AG04450 (cell line): ENCODE results near the gene FCHO2. TPM values are rescaled to one million over a fixed set of nuclear protein-coding genes. Genes with fewer than 3 reads are reported as not detected.
"Not testable (repeated sequence)": the region's sequence is repeated elsewhere in the genome, so short reads cannot be mapped to it uniquely, and the experiment has no call there.

ENCODE experiments used
- CTCF ChIA-PET: fragments of 300-600, 350-600 bp; formaldehyde crosslinking; extraction: SDS; loops from one replicate; lab custom pipeline; 2022; ENCODE audit warnings: antibody characterized with exemption, inconsistent platforms; lab: Charles Lee
- POLR2A ChIA-PET: fragments of 350-600 bp; formaldehyde crosslinking; extraction: SDS; loops from one replicate; lab custom pipeline; 2021; ENCODE audit warnings: antibody characterized with exemption, inconsistent platforms; lab: Yijun Ruan, JAX
- DNase-seq: peaks from one replicate; pipeline ENCODE4 v3.0.0-alpha.2; 2011; ENCODE audit warnings: low read depth, low spot score
- H3K27ac ChIP-seq: one replicate; pipeline ENCODE4 v1.5.1; 2012; ENCODE audit warnings: low read depth, low read length, control low read depth
- H3K27me3 ChIP-seq: one replicate; pipeline ENCODE4 v1.6.0; 2012; ENCODE audit warnings: low read length; ENCODE audit not compliant: control insufficient read depth, insufficient read depth
- H3K4me3 ChIP-seq: 2 replicates; pipeline ENCODE4 v1.5.1; 2011; ENCODE audit warnings: mild to moderate bottlenecking, low read depth, low read length, control low read depth
- H3K9me3 ChIP-seq: 2 replicates; pipeline ENCODE4 v1.5.1; 2012; ENCODE audit warnings: low read length; ENCODE audit not compliant: control insufficient read depth, insufficient read depth
- polyA plus RNA-seq: library from polyadenylated mRNA; depleted of rRNA; stranded (reverse); fragments of >200 nt; gene quantifications from 2 replicates; pipeline ENCODE4 v1.2.3, GENCODE V29; 2011
- TF ChIP-seq, protein P1 (sequence below): IDR thresholded peaks from 2 replicates; pipeline ENCODE4 v1.5.1; 2011; ENCODE audit warnings: low read depth, low read length, control low read depth, inconsistent platforms

The FCHO2 gene
- polyA plus RNA-seq, 1 experiment, result 10.4 TPM

DNA sequence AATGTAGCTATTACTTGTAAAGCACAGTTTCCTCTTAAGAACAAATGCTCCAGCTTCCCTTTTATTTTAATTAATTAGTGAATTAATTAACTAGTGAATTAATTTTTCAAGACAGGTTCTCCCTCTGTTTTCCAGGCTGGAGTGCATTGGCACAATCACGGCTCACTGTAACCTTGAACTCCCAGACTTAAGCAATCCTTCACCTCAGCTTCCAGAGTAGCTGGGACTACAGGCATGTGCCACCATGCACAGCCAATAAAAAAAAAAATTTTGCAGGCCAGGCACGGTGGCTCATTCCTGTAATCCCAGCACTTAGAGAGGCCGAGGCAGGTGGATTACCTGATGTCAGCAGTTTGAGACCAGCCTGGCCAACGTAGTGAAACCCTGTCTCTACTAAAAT lies 44.1 kb downstream of the FCHO2 start:
- CTCF ChIA-PET, result interaction anchor here (0.7 kb wide), 1 partner anchor 116 kb away, joined by 6 read pairs; no protein-coding TSS in a partner anchor
- no peak overlapping the region for H3K27ac ChIP-seq
- POLR2A ChIA-PET, result no interaction called here
- TF ChIP-seq, protein P1, sequence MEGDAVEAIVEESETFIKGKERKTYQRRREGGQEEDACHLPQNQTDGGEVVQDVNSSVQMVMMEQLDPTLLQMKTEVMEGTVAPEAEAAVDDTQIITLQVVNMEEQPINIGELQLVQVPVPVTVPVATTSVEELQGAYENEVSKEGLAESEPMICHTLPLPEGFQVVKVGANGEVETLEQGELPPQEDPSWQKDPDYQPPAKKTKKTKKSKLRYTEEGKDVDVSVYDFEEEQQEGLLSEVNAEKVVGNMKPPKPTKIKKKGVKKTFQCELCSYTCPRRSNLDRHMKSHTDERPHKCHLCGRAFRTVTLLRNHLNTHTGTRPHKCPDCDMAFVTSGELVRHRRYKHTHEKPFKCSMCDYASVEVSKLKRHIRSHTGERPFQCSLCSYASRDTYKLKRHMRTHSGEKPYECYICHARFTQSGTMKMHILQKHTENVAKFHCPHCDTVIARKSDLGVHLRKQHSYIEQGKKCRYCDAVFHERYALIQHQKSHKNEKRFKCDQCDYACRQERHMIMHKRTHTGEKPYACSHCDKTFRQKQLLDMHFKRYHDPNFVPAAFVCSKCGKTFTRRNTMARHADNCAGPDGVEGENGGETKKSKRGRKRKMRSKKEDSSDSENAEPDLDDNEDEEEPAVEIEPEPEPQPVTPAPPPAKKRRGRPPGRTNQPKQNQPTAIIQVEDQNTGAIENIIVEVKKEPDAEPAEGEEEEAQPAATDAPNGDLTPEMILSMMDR, result no peak
- no peaks in the 10 kb centered on the region for H3K27me3 ChIP-seq
- no peak for DNase-seq
- no peak overlapping the region for H3K4me3 ChIP-seq
- peaks cover 3% of the 10 kb centered on the region; the same call in 1 of the 2 replicates for H3K9me3 ChIP-seq

DNA sequence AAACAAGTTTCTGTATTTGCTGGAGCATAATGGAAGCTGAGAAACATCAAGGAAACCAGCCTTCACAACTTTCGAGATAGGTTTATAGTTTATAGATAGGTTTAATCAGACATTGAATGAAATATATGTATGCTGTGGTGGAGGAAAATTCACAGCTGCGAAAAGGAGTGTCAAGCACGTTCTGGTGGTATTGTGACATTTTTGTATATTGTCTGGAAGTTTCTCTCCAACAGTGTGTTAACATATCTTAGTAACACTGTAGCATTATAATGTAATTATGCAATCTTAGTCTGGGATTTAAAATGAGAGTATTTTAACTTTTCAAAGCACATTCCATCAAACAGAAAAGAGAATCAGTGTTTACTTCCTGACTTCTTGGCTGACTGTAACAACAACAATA lies 50.0 kb downstream of the FCHO2 start:
- POLR2A ChIA-PET, result no interaction called here
- DNase-seq, result no peak
- H3K27ac ChIP-seq, result no peak overlapping the region
- no peaks in the 10 kb centered on the region for H3K9me3 ChIP-seq
- H3K27me3 ChIP-seq, result no peaks in the 10 kb centered on the region
- CTCF ChIA-PET, result no interaction called here
- TF ChIP-seq, protein P1, result no peak
- no peak overlapping the region for H3K4me3 ChIP-seq

DNA sequence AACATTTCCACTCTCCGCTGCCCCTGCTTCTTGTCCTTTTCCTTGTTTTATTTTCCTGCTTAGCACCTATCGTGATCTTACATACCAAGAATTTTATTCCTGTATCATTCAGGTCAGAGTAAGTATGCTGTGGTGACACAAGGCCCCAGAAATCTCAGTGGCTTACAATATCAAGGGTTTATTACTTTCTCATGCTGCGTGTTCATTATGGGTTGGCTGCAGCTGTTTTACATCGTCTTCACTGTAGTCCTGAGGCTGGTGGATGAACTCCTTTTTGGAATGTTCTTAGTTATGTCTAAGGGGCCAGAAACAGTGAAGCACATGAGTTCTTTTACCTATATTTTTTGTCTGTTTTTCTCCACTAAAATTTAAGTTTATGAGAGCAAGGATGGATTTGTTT lies 51.2 kb downstream of the FCHO2 start:
- CTCF ChIA-PET, result no interaction called here
- Histone ChIP-seq H3K4me3 (no peak overlapping the region), H3K27me3 (no peaks in the 10 kb centered on the region), H3K27ac (no peak overlapping the region), H3K9me3 (no peaks in the 10 kb centered on the region)
- TF ChIP-seq, protein P1, result no peak
- DNase-seq, result no peak
- POLR2A ChIA-PET, result no interaction called here

DNA sequence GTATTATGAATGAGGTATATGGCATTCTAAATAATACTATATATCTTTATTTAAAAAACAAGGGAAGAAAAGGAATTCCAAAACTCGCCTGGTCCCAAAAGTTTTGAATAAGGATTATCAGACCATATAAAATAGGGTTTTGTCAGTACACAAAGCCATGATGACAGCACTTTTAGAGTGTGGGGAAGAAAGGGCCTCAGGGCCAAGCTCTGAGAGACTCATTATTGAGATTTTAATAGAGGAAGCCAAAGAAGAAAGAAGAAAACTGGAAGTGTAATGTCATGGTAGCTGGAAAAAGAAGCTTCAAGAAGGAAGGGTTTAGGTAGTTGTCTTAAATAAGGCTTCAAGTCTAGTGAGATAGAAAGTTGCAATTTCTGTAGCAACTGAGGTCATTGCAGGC lies 53.0 kb downstream of the FCHO2 start:
- no peak for DNase-seq
- ChIA-PET CTCF (interaction anchor here (0.8 kb wide), 1 partner anchor 208 kb away, joined by 3 read pairs; no protein-coding TSS in a partner anchor), POLR2A (no interaction called here)
- no peaks in the 10 kb centered on the region for H3K9me3 ChIP-seq
- H3K27ac ChIP-seq, result no peak overlapping the region
- no peaks in the 10 kb centered on the region for H3K27me3 ChIP-seq
- H3K4me3 ChIP-seq, result no peak overlapping the region
- TF ChIP-seq, protein P1, result no peak

DNA sequence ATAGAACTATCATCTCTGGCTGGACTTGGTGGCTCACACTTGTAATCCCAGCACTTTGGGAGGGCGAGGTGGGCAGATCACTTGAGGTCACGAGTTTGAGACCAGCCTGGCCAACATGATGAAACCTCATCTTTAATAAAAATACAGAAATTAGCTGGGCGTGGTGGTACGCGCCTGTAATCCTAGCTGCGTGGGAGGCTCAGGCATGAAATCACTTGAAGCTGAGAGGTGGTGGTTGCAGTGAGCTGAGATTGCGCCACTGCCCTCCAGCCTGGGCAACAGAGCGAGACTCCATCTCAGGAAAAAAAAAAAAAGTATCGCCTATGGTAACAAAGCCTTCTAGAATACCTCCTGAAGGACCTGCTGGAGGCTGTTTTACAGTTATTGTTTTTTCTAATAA lies 55.8 kb downstream of the FCHO2 start:
- DNase-seq, H3K9me3 ChIP-seq, H3K4me3 ChIP-seq, H3K27ac ChIP-seq, POLR2A ChIA-PET, H3K27me3 ChIP-seq: not testable (repeated sequence)
- CTCF ChIA-PET, result interaction anchor here (0.6 kb wide), 1 partner anchor 148 kb away, joined by 3 read pairs; no protein-coding TSS in a partner anchor

- no peak overlapping the region for H3K4me3 ChIP-seq
- H3K27ac ChIP-seq, result no peak overlapping the region
- H3K9me3 ChIP-seq, result no peaks in the 10 kb centered on the region
- ChIA-PET POLR2A (no interaction called here), CTCF (no interaction called here)
- no peaks in the 10 kb centered on the region for H3K27me3 ChIP-seq
- no peak for DNase-seq
- TF ChIP-seq, protein P1, result no peak
Observed at GRCh38 chr5:73018892-73019291, 63.1 kb downstream of the FCHO2 start.
